CD4-positive, alpha-beta T cell treated with Interleukin-6 for 4 hours (primary cell): ENCODE data around the gene PLPPR1.
"Not testable (repeated sequence)": the region's sequence is repeated elsewhere in the genome, so short reads cannot be mapped to it uniquely, and the experiment has no call there.

Experiments used
- DNase-seq: peaks from one replicate; pipeline ENCODE4 v3.0.0-alpha.2; 2020; ENCODE audit warnings: mixed read lengths

PLPPR1 gene

DNA sequence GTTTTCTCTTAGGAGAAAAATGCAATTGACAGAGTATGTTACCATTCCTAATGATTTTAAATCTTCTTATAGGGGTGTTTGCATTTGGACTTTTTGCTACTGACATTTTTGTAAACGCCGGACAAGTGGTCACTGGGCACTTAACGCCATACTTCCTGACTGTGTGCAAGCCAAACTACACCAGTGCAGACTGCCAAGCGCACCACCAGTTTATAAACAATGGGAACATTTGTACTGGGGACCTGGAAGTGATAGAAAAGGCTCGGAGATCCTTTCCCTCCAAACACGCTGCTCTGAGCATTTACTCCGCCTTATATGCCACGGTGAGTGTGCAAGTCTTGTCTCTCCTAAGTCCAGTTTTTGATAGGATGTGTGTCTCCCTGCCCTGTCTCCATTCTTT lies 280.6 kb downstream of the PLPPR1 start:
- no peak for DNase-seq

GRCh38 chr9:101311191-101311590 lies 282.7 kb downstream of the PLPPR1 start:
- DNase-seq: no peak

GRCh38 chr9:101311758-101312420 lies 283.4 kb downstream of the PLPPR1 start:
- peak; percentile 1 for DNase-seq

GRCh38 chr9:101312661-101313060 lies 284.1 kb downstream of the PLPPR1 start:
- no peak for DNase-seq

DNA sequence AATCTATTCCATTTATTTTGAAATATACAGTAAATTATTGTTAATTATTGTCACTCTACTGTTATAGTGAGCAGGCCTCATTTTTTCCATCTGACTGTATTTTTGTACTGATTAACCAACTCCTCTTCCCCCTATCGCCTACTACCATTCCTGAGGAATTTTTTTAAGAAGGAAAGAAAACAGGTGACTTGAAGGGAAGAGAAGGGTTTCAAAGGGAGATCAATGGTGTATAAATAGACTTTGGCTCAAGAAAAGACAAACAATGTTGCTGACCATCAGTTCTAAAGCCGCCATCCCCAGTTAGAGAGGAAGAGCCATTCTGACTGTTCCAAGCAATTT lies 286.6 kb downstream of the PLPPR1 start:
- DNase-seq: no peak

GRCh38 chr9:101317735-101318134 lies 289.2 kb downstream of the PLPPR1 start:
- DNase-seq: no peak

- DNase-seq: no peak
Observed at GRCh38 chr9:101323129-101323528, 294.6 kb downstream of the PLPPR1 start.

DNA sequence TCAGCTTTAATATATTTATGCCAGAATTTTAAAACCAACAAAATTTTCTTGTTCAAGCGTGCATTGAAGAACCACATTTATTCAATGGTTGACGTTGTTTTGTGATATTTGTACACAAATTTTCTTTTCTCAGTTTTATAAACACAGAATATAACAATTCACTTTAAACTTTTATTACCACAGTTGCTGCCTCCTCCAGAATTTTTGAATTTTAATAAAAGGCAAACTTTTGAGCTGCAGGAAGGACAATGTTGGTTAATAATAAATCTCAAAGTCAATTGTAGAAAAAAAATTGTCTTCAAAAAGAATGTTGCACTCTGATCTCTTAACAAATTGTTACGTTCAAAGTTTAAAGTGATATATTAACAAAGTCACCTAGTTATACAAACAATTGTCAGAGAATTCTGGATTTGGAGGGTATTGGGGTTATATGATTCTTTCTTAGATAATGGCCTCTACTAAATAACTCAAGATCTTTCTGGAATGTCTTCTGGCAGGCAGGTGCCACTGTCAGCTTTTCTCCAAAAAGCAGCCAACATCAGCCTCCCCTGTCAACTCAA lies 295.8 kb downstream of the PLPPR1 start:
- DNase-seq: no peak

DNA sequence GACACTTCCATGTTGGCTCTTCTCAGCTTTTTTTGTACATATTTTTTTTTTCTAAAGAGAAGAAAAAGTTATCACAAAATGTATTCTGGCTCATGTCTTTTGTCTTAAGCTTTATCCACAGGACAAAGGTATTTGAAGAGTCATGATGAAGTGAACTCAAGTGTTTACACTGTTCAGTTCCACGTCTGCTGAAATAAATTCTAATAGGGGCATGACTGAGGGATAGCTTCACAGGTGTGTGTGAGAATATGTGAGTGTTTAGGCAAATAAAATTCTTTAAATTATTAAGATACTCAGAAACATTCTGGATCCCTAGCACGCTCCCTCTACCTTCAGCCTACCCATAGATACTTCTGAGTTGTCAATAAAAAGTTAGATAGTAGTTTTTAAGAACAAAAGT lies 296.5 kb downstream of the PLPPR1 start:
- DNase-seq: no peak

GRCh38 chr9:101326035-101326434 lies 297.5 kb downstream of the PLPPR1 start:
- no peak for DNase-seq

DNA sequence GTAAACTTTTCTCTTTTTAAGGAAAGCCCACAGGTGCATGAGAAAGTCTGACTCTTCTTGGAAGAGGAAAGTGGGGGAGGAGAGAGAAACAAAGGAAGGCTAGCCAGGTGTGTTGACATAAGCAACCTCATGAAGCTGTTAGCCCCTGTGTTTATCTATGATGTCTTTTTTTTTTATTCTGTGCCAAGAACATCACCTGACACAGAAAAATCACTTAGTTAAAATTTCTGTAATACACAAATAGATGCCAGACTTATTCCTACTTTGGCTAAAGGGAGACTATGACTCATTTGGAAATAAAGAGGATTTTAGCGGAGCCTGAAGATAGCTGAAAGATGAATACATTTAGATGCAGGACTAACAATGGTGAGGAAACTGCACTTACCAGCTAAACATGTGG lies 298.0 kb downstream of the PLPPR1 start:
- DNase-seq: no peak

DNA sequence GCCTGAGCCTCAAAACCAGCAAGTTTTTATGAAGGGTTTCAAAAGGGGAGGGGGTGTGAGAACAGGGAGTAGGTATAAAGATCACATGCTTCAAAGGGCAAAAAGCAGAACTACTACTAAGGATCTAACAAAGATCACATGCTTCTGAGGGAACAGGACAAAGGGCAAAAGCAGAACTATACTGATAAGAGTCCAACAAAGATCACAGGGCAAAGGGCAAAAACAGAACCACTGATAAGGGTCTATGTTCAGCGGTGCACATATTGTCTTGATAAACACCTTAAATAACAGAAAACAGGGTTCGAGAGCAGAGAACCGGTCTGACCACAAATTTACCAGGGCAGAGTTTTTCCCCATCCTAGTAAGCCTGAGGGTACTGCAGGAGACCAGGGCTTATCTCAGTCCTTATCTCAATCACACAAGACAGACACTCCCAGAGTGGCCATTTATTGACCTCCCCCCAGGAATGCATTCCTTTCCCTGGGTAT lies 298.9 kb downstream of the PLPPR1 start:
- not testable (repeated sequence) for DNase-seq

DNA sequence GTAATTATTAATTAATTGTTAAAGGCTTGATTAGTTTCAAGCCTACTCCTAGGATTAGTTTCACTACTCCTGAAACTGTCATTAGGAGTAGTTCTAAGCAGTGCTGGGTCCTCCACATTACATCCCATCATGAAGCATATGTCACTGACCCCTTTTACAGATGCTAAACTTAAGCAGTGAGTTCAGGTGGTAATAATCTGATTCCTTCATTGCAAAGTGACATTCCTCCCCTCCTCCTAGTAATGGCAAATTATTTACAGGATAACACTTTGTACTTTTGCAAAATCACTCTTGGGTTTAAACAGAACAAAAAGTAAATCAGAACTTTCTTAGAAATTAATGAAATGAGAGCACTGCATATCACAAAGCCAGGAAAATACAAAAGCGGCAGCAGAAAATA lies 303.8 kb downstream of the PLPPR1 start:
- DNase-seq: no peak

DNA sequence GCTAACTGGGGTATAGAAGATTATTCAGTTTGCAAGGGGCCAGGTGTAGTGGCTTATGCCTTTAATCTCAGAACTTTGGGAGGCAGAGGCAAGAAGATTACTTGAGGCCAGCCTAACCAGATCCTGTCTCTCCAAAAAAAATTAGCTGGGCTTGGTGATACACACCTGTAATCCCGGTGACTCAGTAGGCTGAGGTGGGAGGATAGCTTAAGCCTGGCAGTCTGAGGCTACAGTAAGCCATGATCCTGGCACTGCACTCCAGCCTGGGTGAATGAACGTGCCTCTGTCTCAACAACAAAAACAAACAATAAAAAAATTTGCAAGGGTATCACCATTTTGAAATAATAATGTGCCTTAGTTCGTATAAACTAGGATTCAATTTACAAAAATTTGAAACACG lies 305.0 kb downstream of the PLPPR1 start:
- no peak for DNase-seq

DNA sequence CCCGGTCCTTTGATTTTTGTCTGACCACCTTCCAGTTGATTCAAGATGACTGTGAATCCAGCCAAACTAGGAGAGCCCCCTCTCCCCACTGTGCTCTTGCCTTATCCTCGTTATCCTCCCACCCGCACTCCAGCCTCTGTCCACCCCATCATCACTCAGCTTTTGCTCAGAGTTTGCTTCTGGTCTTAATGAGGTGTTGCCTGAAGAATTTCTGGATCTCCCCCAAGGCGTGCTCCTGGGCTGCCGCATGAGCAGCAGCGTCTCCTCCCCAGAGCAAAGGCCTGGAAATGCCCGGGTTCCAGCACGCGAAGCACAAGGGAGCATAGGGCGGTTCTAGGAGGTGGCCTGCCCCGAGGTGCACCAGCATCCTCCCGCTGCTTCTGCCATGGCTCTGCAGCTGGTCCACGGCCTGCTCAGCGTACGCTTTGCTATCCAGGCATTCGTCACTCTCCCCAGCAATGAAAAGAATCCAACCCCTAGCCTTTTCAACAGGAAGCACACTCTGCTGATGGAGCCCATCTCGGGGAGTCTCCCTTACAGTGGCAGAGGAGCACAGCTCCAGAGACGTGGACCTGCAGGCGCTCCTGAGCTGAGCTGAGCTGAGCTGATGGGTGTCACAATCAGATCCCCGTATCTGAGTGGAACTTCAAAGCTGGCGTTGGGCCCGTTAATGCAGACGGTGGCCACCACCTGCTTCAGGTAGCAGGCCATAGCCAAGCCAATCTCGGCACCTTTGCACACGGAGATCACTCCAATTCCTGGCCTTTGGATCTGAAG lies 305.6 kb downstream of the PLPPR1 start:
- no peak for DNase-seq

GRCh38 chr9:101336091-101336490 lies 307.6 kb downstream of the PLPPR1 start:
- DNase-seq: no peak

GRCh38 chr9:101337237-101337636 lies 308.7 kb downstream of the PLPPR1 start:
- DNase-seq: no peak

DNA sequence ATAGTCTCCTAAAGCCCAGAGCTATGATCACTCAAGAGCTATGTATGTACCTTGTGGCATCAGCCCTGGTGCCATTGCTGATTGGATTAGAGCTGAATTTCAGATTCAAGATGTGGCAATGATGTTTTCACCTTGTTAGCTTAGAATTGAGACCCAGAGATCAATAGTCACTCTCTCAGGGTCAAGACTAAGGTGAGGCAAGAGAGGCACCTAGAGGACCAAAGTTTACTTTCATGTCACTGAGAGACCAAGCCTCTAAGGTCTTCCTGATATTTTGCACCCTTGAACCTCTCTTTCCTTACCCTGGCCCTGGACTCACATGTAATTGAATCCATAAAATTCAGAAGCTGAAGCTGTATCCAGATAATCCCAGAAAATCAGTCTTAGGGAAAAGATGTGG lies 313.4 kb downstream of the PLPPR1 start:
- DNase-seq: no peak

DNA sequence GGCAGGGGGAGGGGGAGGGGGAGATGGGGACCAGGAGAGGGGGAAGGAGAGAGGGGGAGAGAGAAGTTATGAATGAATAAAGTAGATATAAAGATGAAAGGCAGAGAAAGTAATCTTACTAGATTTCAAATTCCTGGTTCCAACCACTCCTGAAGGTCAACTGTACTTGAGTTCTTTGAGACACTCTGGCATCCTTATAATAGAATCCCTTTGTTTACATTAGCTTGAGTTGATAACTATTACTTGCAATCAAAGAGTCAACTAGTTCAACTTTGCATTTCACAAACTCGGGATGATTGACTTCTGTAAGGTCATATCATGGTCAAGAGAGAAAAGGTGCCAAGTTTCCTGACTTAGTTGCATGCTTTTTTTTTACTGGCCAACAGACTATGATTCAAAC lies 314.1 kb downstream of the PLPPR1 start:
- no peak for DNase-seq

DNA sequence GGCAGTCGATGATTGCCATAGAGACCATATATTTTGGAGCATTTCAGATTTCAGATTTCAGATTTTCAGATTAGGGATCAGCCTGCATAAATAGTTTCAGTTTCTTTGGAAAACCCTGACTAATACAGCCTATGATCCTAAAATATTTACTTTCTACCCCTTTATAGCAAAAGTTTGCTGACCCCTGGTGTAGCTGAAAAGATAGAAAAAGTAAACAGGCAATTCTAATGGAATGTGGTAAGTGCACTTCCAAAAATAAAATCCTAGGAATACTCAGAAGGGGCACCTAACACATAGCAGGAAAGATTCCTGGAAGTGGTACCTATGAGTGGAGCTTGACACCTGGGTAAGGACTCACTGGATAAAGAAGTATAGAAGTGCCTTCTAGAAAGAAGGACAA lies 321.8 kb downstream of the PLPPR1 start:
- no peak for DNase-seq

- DNase-seq: no peak
Observed at GRCh38 chr9:101352892-101353463, 324.5 kb downstream of the PLPPR1 start.

GRCh38 chr9:101353683-101354082 lies 325.2 kb downstream of the PLPPR1 start:
- no peak for DNase-seq

GRCh38 chr9:101354143-101354764 lies 325.7 kb downstream of the PLPPR1 start:
- no peak for DNase-seq
